Measurements from ENCODE around the gene TAS2R3. TPM values are rescaled to one million over a fixed set of nuclear protein-coding genes. Genes with fewer than 3 reads are reported as not detected.

Gene TAS2R3
- total RNA-seq, 1 experiment from 2014 or later: 0.40 TPM

- BruUV-seq (replicated peaks): no TSS peak
- no peak overlapping the region for H2AFZ ChIP-seq (ENCODE audit: low read length)
- no peak for TF ChIP-seq EZH2 (IDR thresholded peaks at IDR 0.05; ENCODE audit: low read length, unreplicated experiment)
- TF ChIP-seq CTCF (conservative IDR thresholded peaks at IDR 0.05; ENCODE audit: low read depth, low read length): no peak
- no peak for TF ChIP-seq EZH2phosphoT487 (IDR thresholded peaks at IDR 0.05; ENCODE audit: borderline replicate concordance, low read length)
- peaks cover 10% of the 10 kb centered on the region; the same call in 1 of the 2 replicates for H3K27me3 ChIP-seq (ENCODE audit: low read length)
- H3K9me3 ChIP-seq (ENCODE audit: low read length): no peaks in the 10 kb centered on the region
- H3K79me2 ChIP-seq (ENCODE audit: low read length): no peaks in the 10 kb centered on the region
- intact Hi-C loops (cut with micrococcal nuclease): no loop called here
- H3K9ac ChIP-seq (ENCODE audit: low read length): no peak overlapping the region
- H3F3A ChIP-seq (ENCODE audit: low read length, unreplicated experiment): no peaks in the 10 kb centered on the region
- no peak overlapping the region for H3K27ac ChIP-seq (ENCODE audit: low read length)
- H3K4me1 ChIP-seq (ENCODE audit: insufficient read depth, low read length): no peaks in the 10 kb centered on the region
- no peak overlapping the region for H3K4me3 ChIP-seq (ENCODE audit: low read length)
- DNase-seq: no peak
- ChIA-PET POLR2A (ENCODE audit: unreplicated experiment) (interaction anchor here (0.6 kb wide), 1 partner anchor 50 kb away, joined by 4 read pairs; no protein-coding TSS in a partner anchor), CTCF (no interaction called here)
- no peak overlapping the region for H3K4me2 ChIP-seq (ENCODE audit: low read length)
- ATAC-seq: no peak
- H4K20me1 ChIP-seq (ENCODE audit: low read length): no peaks in the 10 kb centered on the region
- no peaks in the 10 kb centered on the region for H3K9me2 ChIP-seq (replicated peaks; ENCODE audit: low read length)
- no peaks in the 10 kb centered on the region for H3K36me3 ChIP-seq (ENCODE audit: low read depth, low read length)
These were observed 34.9 kb upstream of the TAS2R3 start for GRCh38 chr7:141729020-141729419.

GRCh38 chr7:141731476-141732149, 32.3 kb upstream of the TAS2R3 start:
- no peak overlapping the region for H3K4me3 ChIP-seq (ENCODE audit: low read length)
- H3F3A ChIP-seq (ENCODE audit: low read length, unreplicated experiment): no peaks in the 10 kb centered on the region
- H3K9ac ChIP-seq (ENCODE audit: low read length): no peak overlapping the region
- TF ChIP-seq CTCF (conservative IDR thresholded peaks at IDR 0.05; ENCODE audit: low read depth, low read length) (no peak), EZH2phosphoT487 (IDR thresholded peaks at IDR 0.05; ENCODE audit: borderline replicate concordance, low read length) (no peak), EZH2 (IDR thresholded peaks at IDR 0.05; ENCODE audit: low read length, unreplicated experiment) (no peak)
- H3K4me2 ChIP-seq (ENCODE audit: low read length): no peak overlapping the region
- BruUV-seq (replicated peaks): no TSS peak
- POLR2A ChIA-PET (ENCODE audit: unreplicated experiment): no interaction called here
- peaks cover under 1% of the 10 kb centered on the region; the same call in 1 of the 2 replicates for H3K4me1 ChIP-seq (ENCODE audit: insufficient read depth, low read length)
- intact Hi-C loops (cut with micrococcal nuclease): loop anchor here (1.0 kb wide), 1 partner anchor 79 kb away; no protein-coding TSS in a partner anchor
- H3K36me3 ChIP-seq (ENCODE audit: low read depth, low read length): no peaks in the 10 kb centered on the region
- H3K79me2 ChIP-seq (ENCODE audit: low read length): no peaks in the 10 kb centered on the region
- ATAC-seq (no peak), DNase-seq (no peak)
- no peak overlapping the region for H3K27ac ChIP-seq (ENCODE audit: low read length)
- H4K20me1 ChIP-seq (ENCODE audit: low read length): no peaks in the 10 kb centered on the region
- H3K9me2 ChIP-seq (replicated peaks; ENCODE audit: low read length): no peaks in the 10 kb centered on the region
- H2AFZ ChIP-seq (ENCODE audit: low read length): no peak overlapping the region
- H3K9me3 ChIP-seq (ENCODE audit: low read length): no peaks in the 10 kb centered on the region
- no peaks in the 10 kb centered on the region for H3K27me3 ChIP-seq (ENCODE audit: low read length)
- CTCF ChIA-PET: no interaction called here

Measured in PC-3 (cell line).